Liver (tissue), 3 donors: ENCODE data around the gene FANK1.

Experiments used
- EGR1 ChIP-seq, 2 donors: IDR thresholded peaks; 2 replicates each; pipeline ENCODE4 v1.6.1; 2016 to 2018; ENCODE audit warnings: antibody characterized with exemption in 2 of 2, low read depth in 2 of 2
- HNF4A ChIP-seq, 2 donors: conservative IDR thresholded peaks; 2 replicates each; pipeline ENCODE4 v1.6.1; 2016; ENCODE audit warnings: antibody characterized with exemption in 2 of 2, mild to moderate bottlenecking in 2 of 2
- JUND ChIP-seq, 2 donors: IDR thresholded peaks; 2 replicates each; pipeline ENCODE4 v1.6.1; 2016; ENCODE audit warnings: antibody characterized with exemption in 2 of 2
- MAX ChIP-seq: IDR thresholded peaks from 2 replicates; pipeline ENCODE4 v1.6.1; 2016; ENCODE audit warnings: antibody characterized with exemption
- RAD21 ChIP-seq, 2 donors: IDR thresholded peaks; 2 replicates each; pipeline ENCODE4 v1.6.1; 2016; ENCODE audit warnings: antibody characterized with exemption in 2 of 2, mild to moderate bottlenecking in 2 of 2
- REST ChIP-seq: IDR thresholded peaks from 2 replicates; pipeline ENCODE4 v1.6.1; 2016; ENCODE audit warnings: antibody characterized with exemption, mild to moderate bottlenecking
- SP1 ChIP-seq: IDR thresholded peaks from 2 replicates; pipeline ENCODE4 v1.6.1; 2018; ENCODE audit warnings: antibody characterized with exemption, mild to moderate bottlenecking
- TAF1 ChIP-seq: conservative IDR thresholded peaks from 2 replicates; pipeline ENCODE4 v1.6.1; 2016; ENCODE audit warnings: antibody characterized with exemption, mild to moderate bottlenecking
- YY1 ChIP-seq: IDR thresholded peaks from 2 replicates; pipeline ENCODE4 v1.6.1; 2016; ENCODE audit warnings: antibody characterized with exemption, mild to moderate bottlenecking
- ZBTB33 ChIP-seq: IDR thresholded peaks from 2 replicates; pipeline ENCODE4 v1.6.1; 2016; ENCODE audit warnings: antibody characterized with exemption
- TF ChIP-seq, protein P1 (sequence below): fragments of 150-350 bp; IDR thresholded peaks from 2 replicates; pipeline ENCODE4 v1.5.1; 2017; ENCODE audit warnings: improper control_type of control experiment, low read depth, low read length; ENCODE audit not compliant: missing input control
- donor health status: healthy.
- donor health status: healthy.

GRCh38 chr10:126029999-126030398, 133.6 kb downstream of the FANK1 start:
- TF ChIP-seq, protein P1, sequence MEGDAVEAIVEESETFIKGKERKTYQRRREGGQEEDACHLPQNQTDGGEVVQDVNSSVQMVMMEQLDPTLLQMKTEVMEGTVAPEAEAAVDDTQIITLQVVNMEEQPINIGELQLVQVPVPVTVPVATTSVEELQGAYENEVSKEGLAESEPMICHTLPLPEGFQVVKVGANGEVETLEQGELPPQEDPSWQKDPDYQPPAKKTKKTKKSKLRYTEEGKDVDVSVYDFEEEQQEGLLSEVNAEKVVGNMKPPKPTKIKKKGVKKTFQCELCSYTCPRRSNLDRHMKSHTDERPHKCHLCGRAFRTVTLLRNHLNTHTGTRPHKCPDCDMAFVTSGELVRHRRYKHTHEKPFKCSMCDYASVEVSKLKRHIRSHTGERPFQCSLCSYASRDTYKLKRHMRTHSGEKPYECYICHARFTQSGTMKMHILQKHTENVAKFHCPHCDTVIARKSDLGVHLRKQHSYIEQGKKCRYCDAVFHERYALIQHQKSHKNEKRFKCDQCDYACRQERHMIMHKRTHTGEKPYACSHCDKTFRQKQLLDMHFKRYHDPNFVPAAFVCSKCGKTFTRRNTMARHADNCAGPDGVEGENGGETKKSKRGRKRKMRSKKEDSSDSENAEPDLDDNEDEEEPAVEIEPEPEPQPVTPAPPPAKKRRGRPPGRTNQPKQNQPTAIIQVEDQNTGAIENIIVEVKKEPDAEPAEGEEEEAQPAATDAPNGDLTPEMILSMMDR: no peak
- no peak for TF ChIP-seq MAX
- no peak for TF ChIP-seq ZBTB33
- no peak for TF ChIP-seq YY1
- no peak for TF ChIP-seq REST
- no peak for TF ChIP-seq TAF1
- TF ChIP-seq RAD21 (IDR thresholded peaks at IDR 0.05): no peak
- TF ChIP-seq HNF4A (conservative IDR thresholded peaks at IDR 0.05): no peak
- no peak for TF ChIP-seq EGR1 (IDR thresholded peaks at IDR 0.05; ENCODE audit: low read depth in 2 of 2)
- no peak for TF ChIP-seq SP1
- TF ChIP-seq JUND (IDR thresholded peaks at IDR 0.05): no peak
